ENCODE measurements around the gene NDUFB11. TPM values are rescaled to one million over a fixed set of nuclear protein-coding genes. Genes with fewer than 3 reads are reported as not detected.
"Not testable (repeated sequence)": the region's sequence is repeated elsewhere in the genome, so short reads cannot be mapped to it uniquely, and the experiment has no call there.

NDUFB11 gene
- total RNA-seq, 1 experiment from 2014 or later = 258 TPM

- ChIA-PET CTCF (interaction anchor here (0.6 kb wide), 1 partner anchor 10 kb away, joined by 4 read pairs; no protein-coding TSS in a partner anchor), POLR2A (ENCODE audit: unreplicated experiment) (interaction anchor here (0.6 kb wide), 3 partner anchors 547 to 1672 kb away, joined by 3 to 6 read pairs (median 5); partner anchors contain the start of gene HDAC6)
- Histone ChIP-seq H3K36me3 (ENCODE audit: low read depth, low read length) (no peaks in the 10 kb centered on the region), H3K4me1 (ENCODE audit: insufficient read depth, low read length) (no peaks in the 10 kb centered on the region), H3K4me2 (ENCODE audit: low read length) (peak overlapping the region; percentile 79), H3K27me3 (ENCODE audit: low read length) (no peaks in the 10 kb centered on the region), H3K79me2 (ENCODE audit: low read length) (no peaks in the 10 kb centered on the region), H2AFZ (ENCODE audit: low read length) (peak overlapping the region; percentile 95), H3K9me3 (ENCODE audit: low read length) (no peaks in the 10 kb centered on the region), H3F3A (ENCODE audit: low read length, unreplicated experiment) (no peaks in the 10 kb centered on the region), H4K20me1 (ENCODE audit: low read length) (no peaks in the 10 kb centered on the region), H3K9me2 (replicated peaks; ENCODE audit: low read length) (no peaks in the 10 kb centered on the region), H3K27ac (ENCODE audit: low read length) (no peak overlapping the region), H3K4me3 (ENCODE audit: low read length) (peak overlapping the region; percentile 77), H3K9ac (ENCODE audit: low read length) (peak overlapping the region; percentile 62)
- intact Hi-C loops (cut with micrococcal nuclease) = no loop called here
- ATAC-seq (no peak), DNase-seq (no peak)
- no peak for TF ChIP-seq EZH2 (IDR thresholded peaks at IDR 0.05; ENCODE audit: low read length, unreplicated experiment)
- no peak for TF ChIP-seq CTCF (conservative IDR thresholded peaks at IDR 0.05; ENCODE audit: low read depth, low read length)
- no peak for TF ChIP-seq EZH2phosphoT487 (IDR thresholded peaks at IDR 0.05; ENCODE audit: borderline replicate concordance, low read length)
- BruUV-seq (replicated peaks) = no TSS peak
Observed at GRCh38 chrX:47129899-47130358, 14.6 kb downstream of the NDUFB11 start.

- Histone ChIP-seq H3K4me2 (ENCODE audit: low read length) (peak overlapping the region; percentile 79), H3K27ac (ENCODE audit: low read length) (no peak overlapping the region), H3K9me3 (ENCODE audit: low read length) (no peaks in the 10 kb centered on the region), H3K36me3 (ENCODE audit: low read depth, low read length) (no peaks in the 10 kb centered on the region), H3F3A (ENCODE audit: low read length, unreplicated experiment) (no peaks in the 10 kb centered on the region), H3K27me3 (ENCODE audit: low read length) (no peaks in the 10 kb centered on the region), H3K9me2 (replicated peaks; ENCODE audit: low read length) (no peaks in the 10 kb centered on the region), H3K4me1 (ENCODE audit: insufficient read depth, low read length) (no peaks in the 10 kb centered on the region), H3K79me2 (ENCODE audit: low read length) (no peaks in the 10 kb centered on the region), H4K20me1 (ENCODE audit: low read length) (no peaks in the 10 kb centered on the region), H3K9ac (ENCODE audit: low read length) (peak overlapping the region; percentile 62), H3K4me3 (ENCODE audit: low read length) (peak overlapping the region; percentile 77), H2AFZ (ENCODE audit: low read length) (peak overlapping the region; percentile 95)
- peak; percentile 99 for ATAC-seq
- TSS peak; percentile 80 for BruUV-seq (replicated peaks)
- TF ChIP-seq EZH2 (IDR thresholded peaks at IDR 0.05; ENCODE audit: low read length, unreplicated experiment) (no peak), CTCF (conservative IDR thresholded peaks at IDR 0.05; ENCODE audit: low read depth, low read length) (no peak), EZH2phosphoT487 (IDR thresholded peaks at IDR 0.05; ENCODE audit: borderline replicate concordance, low read length) (no peak)
- CTCF ChIA-PET = interaction anchor here (0.6 kb wide), 1 partner anchor 11 kb away, joined by 4 read pairs; no protein-coding TSS in a partner anchor
- peak; percentile 96 for DNase-seq
- POLR2A ChIA-PET (ENCODE audit: unreplicated experiment) = interaction anchor here (0.6 kb wide), 3 partner anchors 547 to 1672 kb away, joined by 3 to 6 read pairs (median 5); partner anchors contain the start of gene HDAC6
- intact Hi-C loops (cut with micrococcal nuclease) = no loop called here
Observed at GRCh38 chrX:47129157-47129898, 15.2 kb downstream of the NDUFB11 start.

- H3K9me2 ChIP-seq (replicated peaks; ENCODE audit: low read length); POLR2A ChIA-PET (ENCODE audit: unreplicated experiment); H3K27me3 ChIP-seq (ENCODE audit: low read length); H3K36me3 ChIP-seq (ENCODE audit: low read depth, low read length); BruUV-seq (replicated peaks); H3F3A ChIP-seq (ENCODE audit: low read length, unreplicated experiment); H3K27ac ChIP-seq (ENCODE audit: low read length); H3K4me1 ChIP-seq (ENCODE audit: insufficient read depth, low read length); H3K9me3 ChIP-seq (ENCODE audit: low read length); DNase-seq; ATAC-seq; H3K9ac ChIP-seq (ENCODE audit: low read length); H3K4me2 ChIP-seq (ENCODE audit: low read length); intact Hi-C loops (cut with micrococcal nuclease); CTCF ChIA-PET; H2AFZ ChIP-seq (ENCODE audit: low read length); H3K79me2 ChIP-seq (ENCODE audit: low read length); H3K4me3 ChIP-seq (ENCODE audit: low read length); H4K20me1 ChIP-seq (ENCODE audit: low read length): not testable (repeated sequence)
Observed at GRCh38 chrX:47124466-47124865, 20.0 kb downstream of the NDUFB11 start.

- H3K36me3 ChIP-seq (ENCODE audit: low read depth, low read length); BruUV-seq (replicated peaks); H2AFZ ChIP-seq (ENCODE audit: low read length); H3K4me1 ChIP-seq (ENCODE audit: insufficient read depth, low read length); H3K9ac ChIP-seq (ENCODE audit: low read length); H3K27me3 ChIP-seq (ENCODE audit: low read length); H3K27ac ChIP-seq (ENCODE audit: low read length); POLR2A ChIA-PET (ENCODE audit: unreplicated experiment); H3K9me2 ChIP-seq (replicated peaks; ENCODE audit: low read length); H3K79me2 ChIP-seq (ENCODE audit: low read length); intact Hi-C loops (cut with micrococcal nuclease); H3K9me3 ChIP-seq (ENCODE audit: low read length); DNase-seq; H4K20me1 ChIP-seq (ENCODE audit: low read length); H3K4me2 ChIP-seq (ENCODE audit: low read length); H3K4me3 ChIP-seq (ENCODE audit: low read length); ATAC-seq; H3F3A ChIP-seq (ENCODE audit: low read length, unreplicated experiment); CTCF ChIA-PET: not testable (repeated sequence)
Observed at GRCh38 chrX:47116551-47117110, 27.9 kb downstream of the NDUFB11 start.

All from PC-3 (cell line).